ENCODE data around the gene ALOX12B.

The ALOX12B gene

GRCh38 chr17:8087075-8087951 lies at the start of gene ALOX12B:
TSS of gene ALOX12B (minus strand) at chr17:8087716. CDS start at chr17:8087442, 274 bp downstream.
- peak; percentile 64 for DNase-seq

DNA sequence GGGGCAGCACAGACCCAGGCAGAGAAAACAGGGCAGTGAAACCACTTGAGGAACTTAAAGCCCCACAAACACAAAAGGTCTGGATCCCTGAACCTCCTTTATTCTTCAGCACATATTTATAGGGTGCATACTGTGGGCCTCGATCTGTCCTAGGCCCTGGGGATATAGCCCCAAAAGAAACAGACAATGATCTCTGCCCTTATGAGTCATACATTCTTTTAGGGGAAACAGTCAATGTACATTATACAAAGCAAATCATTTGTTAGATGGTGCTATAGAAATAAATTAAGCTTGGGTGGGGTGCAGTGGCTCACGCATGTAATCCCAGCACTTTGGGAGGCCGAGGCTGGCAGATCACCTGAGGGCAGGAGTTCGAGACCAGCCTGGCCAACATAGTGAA lies 46.4 kb upstream of the ALOX12B start:
- DNase-seq, result no peak

- DNase-seq, result no peak
Observed at GRCh38 chr17:8133399-8133798, 45.9 kb upstream of the ALOX12B start.

DNA sequence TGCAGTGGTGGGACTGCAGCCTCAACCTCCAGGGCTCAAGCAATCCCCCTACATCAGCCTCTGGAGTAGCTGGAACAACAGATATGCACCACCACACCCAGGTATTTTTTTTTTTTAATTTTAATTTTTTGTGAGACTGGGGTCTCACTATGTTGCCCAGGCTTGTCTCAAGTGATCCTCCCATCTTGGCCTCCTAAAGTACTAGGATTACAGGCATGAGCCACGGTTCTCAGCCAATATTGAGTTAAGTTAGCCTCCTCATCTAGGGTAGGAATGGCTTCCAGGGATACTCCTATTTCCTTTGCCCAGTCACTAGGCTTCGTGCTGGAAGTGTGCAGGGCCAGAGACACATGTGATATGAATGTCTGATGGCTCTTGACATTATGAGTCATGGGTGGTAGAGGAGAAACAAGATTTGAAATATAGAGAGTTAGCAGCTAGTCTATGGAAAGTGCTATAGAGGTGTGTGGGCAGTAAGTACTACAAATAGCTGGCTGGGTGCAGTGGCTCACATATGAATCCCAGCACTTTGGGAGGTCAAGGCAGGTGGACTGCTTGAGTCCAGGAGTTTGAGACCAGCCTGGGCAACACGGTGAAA lies 44.4 kb upstream of the ALOX12B start:
- no peak for DNase-seq

DNA sequence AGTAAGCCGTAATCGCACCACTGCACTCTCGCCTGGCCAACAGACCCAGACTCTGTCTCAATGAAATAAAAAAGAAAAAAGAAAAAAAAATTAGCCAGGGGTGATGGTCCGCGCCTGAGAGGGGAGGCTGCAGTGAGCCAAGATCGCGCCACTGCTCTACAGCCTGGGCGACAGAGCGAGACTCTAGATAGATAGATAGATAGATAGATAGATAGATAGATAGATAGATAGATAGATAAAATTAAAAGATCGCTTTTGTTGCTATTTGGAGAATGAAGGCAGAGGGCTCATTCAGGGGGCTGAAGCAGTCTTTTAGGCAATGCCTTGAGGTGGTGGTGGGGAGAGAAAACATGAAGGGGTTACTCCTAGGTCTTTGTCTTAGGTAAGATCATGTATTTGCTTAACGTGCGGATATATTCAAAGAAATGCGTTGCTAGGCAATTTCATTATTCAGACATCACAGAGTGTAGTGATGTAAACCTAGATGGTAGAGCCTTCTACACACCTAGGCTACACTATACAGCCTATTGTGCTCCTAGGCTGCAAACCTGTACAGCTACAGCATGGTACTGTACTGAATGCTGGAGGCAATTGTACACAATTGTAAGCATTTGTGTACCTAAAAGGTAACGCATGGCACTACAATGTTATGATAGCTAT lies 40.7 kb upstream of the ALOX12B start:
- no peak for DNase-seq

DNA sequence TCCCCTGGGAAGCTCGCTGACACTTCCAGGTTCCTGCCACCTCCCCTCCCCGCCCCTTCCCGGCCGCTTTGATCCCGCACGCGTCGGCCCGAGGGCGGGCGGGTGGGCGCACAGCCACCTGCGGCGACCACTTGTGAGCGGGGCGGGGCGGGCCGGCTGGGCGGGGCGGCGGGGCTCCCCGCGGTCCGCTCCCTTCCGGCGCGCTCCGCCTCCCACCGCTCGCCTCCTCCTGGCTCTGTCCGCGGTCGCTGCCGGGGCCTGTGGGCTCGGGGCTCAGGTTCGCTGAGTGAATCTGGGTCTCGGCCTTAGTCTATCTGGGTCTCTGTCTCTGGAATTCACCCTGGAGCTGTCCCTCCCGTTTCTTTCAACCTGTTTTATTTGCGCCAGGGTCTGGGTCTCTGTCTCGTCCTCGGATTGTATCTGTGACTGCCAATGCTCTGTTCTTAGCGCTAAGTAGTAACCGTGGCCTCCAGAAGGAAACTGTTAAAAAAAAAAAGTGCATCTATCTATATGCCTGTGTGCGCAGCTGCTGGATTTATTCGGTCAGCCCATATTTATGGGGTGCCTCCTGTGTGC lies 39.1 kb upstream of the ALOX12B start:
- peak; percentile 70 for DNase-seq

DNA sequence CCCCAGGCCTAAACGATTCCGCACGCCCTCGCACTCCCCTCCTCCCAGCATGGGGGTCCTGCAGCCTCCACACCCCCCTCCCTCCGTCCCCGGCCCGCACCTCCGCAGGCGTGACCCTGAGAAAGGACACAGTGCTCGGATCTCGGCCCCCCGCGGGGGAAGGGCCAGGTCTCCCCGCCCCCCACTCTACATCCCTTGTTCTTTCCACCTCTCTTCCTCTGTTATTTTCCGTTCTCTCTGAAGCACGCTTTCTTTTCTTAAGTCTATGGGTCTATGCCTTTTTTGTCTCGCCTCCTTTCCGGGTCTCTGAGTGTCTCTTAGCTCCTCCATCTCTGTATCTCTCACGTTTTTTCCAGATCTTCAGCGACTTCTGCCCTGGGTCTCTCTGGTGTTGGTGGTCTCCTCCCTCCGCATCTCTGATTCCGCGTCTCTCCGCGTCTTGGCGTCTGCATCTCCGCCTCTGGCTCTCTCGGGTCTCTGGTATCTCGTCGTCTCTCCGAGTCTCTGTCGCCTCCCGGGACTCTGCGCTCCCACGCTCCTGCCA lies 38.5 kb upstream of the ALOX12B start:
- peak; percentile 41 for DNase-seq

DNA sequence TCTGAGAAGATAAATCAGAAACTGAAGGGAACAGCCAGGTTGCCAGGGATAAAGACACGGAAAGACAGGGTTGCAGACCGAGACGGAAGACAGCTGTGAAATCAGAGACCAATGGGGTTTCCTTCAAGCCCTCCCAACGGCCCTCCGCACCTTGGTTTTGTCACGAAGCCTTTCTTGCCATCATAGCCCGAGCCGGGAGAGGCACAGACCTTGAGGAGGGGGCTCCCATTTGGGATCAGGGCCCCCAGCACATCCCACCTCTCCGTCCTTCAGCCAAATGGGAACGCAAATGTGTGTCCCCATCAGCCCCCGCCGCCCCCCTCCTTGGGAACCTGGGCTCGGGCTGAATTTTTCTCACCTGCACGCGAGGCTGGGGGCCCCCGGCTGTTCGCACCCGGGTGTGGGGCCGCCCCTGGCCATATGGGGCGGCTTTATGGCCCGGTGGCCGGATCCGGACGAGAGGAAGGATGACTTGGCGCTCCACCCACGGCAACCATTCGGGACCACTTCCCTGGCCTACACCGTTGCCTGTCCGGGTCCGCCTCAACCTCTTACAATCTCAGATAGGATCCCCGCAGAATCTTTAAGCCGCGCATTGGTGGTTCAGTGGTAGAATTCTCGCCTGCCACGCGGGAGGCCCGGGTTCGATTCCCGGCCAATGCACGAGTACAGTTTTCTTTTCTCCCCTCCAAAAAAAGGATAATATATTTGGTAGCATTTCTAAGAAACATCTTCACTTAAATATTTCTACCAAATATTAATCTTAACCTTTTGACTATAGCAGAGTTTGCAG lies 37.8 kb upstream of the ALOX12B start:
- peak; percentile 91 for DNase-seq

DNA sequence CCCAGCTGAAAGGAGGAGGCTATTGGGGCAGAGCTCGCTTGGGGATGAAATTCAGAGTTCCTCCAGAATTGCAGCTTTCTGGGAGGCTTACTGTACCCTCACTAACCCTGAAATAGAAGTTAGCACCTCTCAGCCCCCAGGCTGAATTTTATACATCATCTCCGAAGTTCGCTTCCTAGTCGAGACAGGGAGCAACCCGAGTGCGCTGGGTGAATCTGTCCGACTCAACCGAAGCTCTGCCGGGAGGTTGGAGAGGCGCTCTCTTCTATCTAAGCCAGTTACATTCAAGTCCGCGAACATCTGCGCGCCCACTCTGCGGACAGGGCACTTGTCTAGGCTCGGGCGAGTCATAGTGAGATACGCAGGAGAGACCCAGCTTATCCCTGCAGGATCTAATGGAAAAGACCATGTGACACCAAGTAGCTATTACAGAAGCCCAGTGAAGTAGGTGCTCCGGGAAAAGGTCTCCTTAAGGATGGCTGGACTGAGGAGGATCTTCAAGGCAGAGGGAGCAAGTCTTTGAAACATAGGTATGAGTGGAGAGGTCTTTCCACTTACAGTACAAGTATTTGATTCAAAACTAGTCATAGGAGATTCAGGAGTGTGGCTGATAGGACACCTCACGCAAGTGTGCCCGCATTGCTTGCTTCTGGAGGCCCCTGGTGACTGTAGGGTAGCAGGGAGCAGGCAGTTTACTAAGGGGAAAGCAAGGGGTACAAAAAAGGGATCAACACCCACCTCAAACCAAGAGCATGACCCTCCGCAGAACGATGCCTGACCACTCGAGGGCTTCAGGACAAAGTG lies 37.0 kb upstream of the ALOX12B start:
- DNase-seq, result peak; percentile 58

- DNase-seq, result no peak
Observed at GRCh38 chr17:8123695-8124349, 36.3 kb upstream of the ALOX12B start, which contains the start of gene HES7. TSS of gene HES7 (minus strand) at chr17:8124106. CDS start at chr17:8124084, 22 bp downstream.

DNA sequence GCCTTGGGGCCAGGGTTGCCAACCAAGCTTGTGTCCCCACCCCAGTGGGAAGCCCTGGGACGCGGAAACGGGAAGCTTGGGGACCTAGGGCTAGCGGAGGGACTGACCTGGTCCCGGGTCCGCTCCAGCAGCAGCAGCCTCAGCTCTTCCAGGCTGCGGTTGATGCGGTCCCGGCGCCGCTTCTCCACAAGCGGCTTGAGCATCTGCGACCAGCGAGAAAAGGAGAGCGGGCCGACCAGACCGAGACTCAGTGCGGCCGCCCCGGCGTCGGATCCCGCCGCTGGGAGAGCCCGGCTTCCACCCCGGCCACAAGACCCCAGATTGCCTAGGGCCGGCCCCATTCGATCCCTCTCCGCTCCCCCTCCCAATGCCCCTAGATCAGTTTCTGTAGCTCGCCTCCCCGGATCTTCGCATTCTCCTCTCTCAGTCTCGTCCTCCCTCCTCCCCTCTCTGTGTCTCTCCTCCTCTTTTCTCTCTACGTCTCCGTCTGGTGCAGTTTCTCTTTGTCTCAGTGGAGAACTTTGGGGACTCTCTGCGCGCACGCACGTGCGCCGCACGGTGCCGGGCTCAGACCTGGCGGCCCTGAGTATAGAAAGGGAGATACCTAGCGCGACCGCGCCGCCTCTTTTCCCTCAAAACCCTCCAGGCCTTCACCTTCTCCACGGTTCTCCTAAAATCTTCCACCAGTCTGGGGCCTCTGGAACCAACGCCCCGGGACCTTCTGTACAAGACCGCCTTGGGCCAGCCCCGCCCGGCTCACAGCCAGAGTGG lies 35.6 kb upstream of the ALOX12B start:
- peak; percentile 50 for DNase-seq

- DNase-seq, result peak; percentile 41
Observed at GRCh38 chr17:8122422-8122923, 35.0 kb upstream of the ALOX12B start.

- DNase-seq, result peak; percentile 87
Observed at GRCh38 chr17:8121681-8122421, 34.3 kb upstream of the ALOX12B start.

- DNase-seq, result no peak
Observed at GRCh38 chr17:8121407-8121680, 33.8 kb upstream of the ALOX12B start.

- DNase-seq, result peak; percentile 89
Observed at GRCh38 chr17:8120520-8121406, 33.2 kb upstream of the ALOX12B start.

- peak; percentile 97 for DNase-seq
Observed at GRCh38 chr17:8119581-8120519, 32.3 kb upstream of the ALOX12B start.

Measured in hematopoietic multipotent progenitor cell treated with erythropoietin and hydrocortisone succinate and interleukin-3 and kit ligand, for 4 days (in vitro differentiated cells).